GM12878 (cell line): ENCODE measurements around the gene TTC23. TPM values are rescaled to one million over a fixed set of nuclear protein-coding genes. Genes with fewer than 3 reads are reported as not detected.

Source experiments
- ATAC-seq: fragments of 200-7000 bp; cut with Tn5 transposase; 3 replicates; pipeline ENCODE4 v1.9.1; 2020; ENCODE audit warnings: mild to moderate bottlenecking, moderate library complexity
- BruUV-seq: library from RNA; stranded (reverse); fragments of 400-500 nt; replicated peaks from 2 replicates; lab custom pipeline; 2021; lab: Mats Ljungman, UMichigan
- CTCF ChIA-PET: fragments of 300-600 bp; sonication (Branson Sonifier 250); formaldehyde crosslinking; extraction: SDS; loops from one replicate; lab custom pipeline; 2021; ENCODE audit warnings: inconsistent platforms; lab: Yijun Ruan, JAX
- POLR2A ChIA-PET: fragments of 350-600 bp; formaldehyde crosslinking; extraction: SDS; loops from one replicate; lab custom pipeline; 2021; ENCODE audit warnings: inconsistent platforms; lab: Charles Lee
- RAD21 ChIA-PET: fragments of 300-600 bp; sonication (Branson Sonifier 250); formaldehyde crosslinking; loops from one replicate; lab custom pipeline; 2023; ENCODE audit warnings: antibody characterized with exemption; ENCODE audit not compliant: unreplicated experiment; lab: Charles Lee
- SMC1A ChIA-PET: fragments of 300-600 bp; sonication (Branson Sonifier 250); formaldehyde crosslinking; loops from one replicate; lab custom pipeline; 2023; ENCODE audit not compliant: unreplicated experiment, uncharacterized antibody; lab: Charles Lee
- DNase-seq: peaks from one replicate; pipeline ENCODE4 v3.0.0-alpha.2; 2011; ENCODE audit warnings: low read depth, low spot score
- FAIRE-seq: peaks from 3 replicates; lab custom pipeline; 2011; peaks lifted over from hg19 to GRCh38; lab: Jason Lieb, UNC
- H2AFZ ChIP-seq: 2 replicates; pipeline ENCODE4 v1.6.0; 2011; ENCODE audit warnings: low read depth, low read length, control low read depth; ENCODE audit not compliant: control insufficient read depth
- H3K27ac ChIP-seq: 2 replicates; pipeline ENCODE4 v1.5.1; 2011; ENCODE audit warnings: control low read depth; ENCODE audit not compliant: control insufficient read depth, insufficient read depth
- H3K27me3 ChIP-seq, 2 experiments: replicated peaks in 1 of 2; 2 replicates each; pipeline versions ENCODE4 v1.6.0 to v1.6.1; 2011; ENCODE audit warnings: low read length in 1 of 2; ENCODE audit not compliant: control insufficient read depth in 2 of 2, insufficient read depth in 2 of 2
- H3K36me3 ChIP-seq, 2 experiments: 2 replicates each; pipeline ENCODE4 v1.5.1; 2011; ENCODE audit warnings: low read length in 1 of 2; ENCODE audit not compliant: control insufficient read depth in 2 of 2, insufficient read depth in 2 of 2
- H3K4me1 ChIP-seq: 2 replicates; pipeline ENCODE4 v1.6.1; 2011; ENCODE audit warnings: mild to moderate bottlenecking, low read length, moderate library complexity, mixed read lengths; ENCODE audit not compliant: control insufficient read depth, insufficient read depth
- H3K4me2 ChIP-seq: 2 replicates; pipeline ENCODE4 v1.6.0; 2011; ENCODE audit warnings: control low read depth; ENCODE audit not compliant: control insufficient read depth, insufficient read depth
- H3K4me3 ChIP-seq: fragments of 200-600 bp; sonication (generic); 2 replicates; pipeline ENCODE4 v1.5.1; 2016
- H3K79me2 ChIP-seq: 2 replicates; pipeline ENCODE4 v1.6.0; 2011; ENCODE audit warnings: low read length; ENCODE audit not compliant: control insufficient read depth, insufficient read depth
- H3K9ac ChIP-seq: 2 replicates; pipeline ENCODE4 v1.8.0; 2011; ENCODE audit warnings: low read length, control low read depth, mixed read lengths; ENCODE audit not compliant: control insufficient read depth, insufficient read depth
- H3K9me3 ChIP-seq: replicated peaks from 3 replicates; pipeline ENCODE4 v1.5.1; 2011; ENCODE audit warnings: mild to moderate bottlenecking, low read length; ENCODE audit not compliant: control insufficient read depth, insufficient read depth
- H4K20me1 ChIP-seq: 2 replicates; pipeline ENCODE4 v1.6.0; 2011; ENCODE audit not compliant: control insufficient read depth, insufficient read depth
- CTCF ChIP-seq, 3 experiments: IDR thresholded peaks in 2 of 3; conservative IDR thresholded peaks in 1 of 3; 2 replicates each; pipeline ENCODE4 v1.5.1; 2011; ENCODE audit warnings: low read depth in 3 of 3, low read length in 3 of 3, mild to moderate bottlenecking in 3 of 3, control low read depth in 2 of 3, moderate library complexity in 2 of 3, inconsistent platforms in 1 of 3, mixed read lengths in 1 of 3; ENCODE audit not compliant: control insufficient read depth in 2 of 3, insufficient read depth in 1 of 3; ENCODE audit errors: extremely low read depth in 1 of 3
- HDAC6 ChIP-seq: fragments of 200-600 bp; sonication (generic); IDR thresholded peaks from one replicate; pipeline ENCODE4 v1.8.0; 2017; ENCODE audit warnings: antibody characterized with exemption; ENCODE audit not compliant: unreplicated experiment
- HSF1 ChIP-seq: fragments of 150-350 bp; IDR thresholded peaks from 2 replicates; pipeline ENCODE4 v1.6.1; 2014; ENCODE audit warnings: mild to moderate bottlenecking, low read depth, low read length
- NFYB ChIP-seq: IDR thresholded peaks from 2 replicates; pipeline ENCODE4 v1.6.1; 2011; ENCODE audit warnings: low read depth, mild to moderate bottlenecking, low read length, improper control_type of control experiment, moderate library complexity; ENCODE audit not compliant: insufficient read depth
- POU2F2 ChIP-seq: IDR thresholded peaks from 3 replicates; pipeline ENCODE4 v1.6.1; 2011; ENCODE audit warnings: low read depth, mild to moderate bottlenecking, low read length, borderline replicate concordance
- PRDM15 ChIP-seq: fragments of 450-650 bp; formaldehyde crosslinking; IDR thresholded peaks from 2 replicates; pipeline ENCODE4 v1.4.0; 2020; ENCODE audit warnings: mild to moderate bottlenecking, moderate library complexity
- RAD21 ChIP-seq: IDR thresholded peaks from 2 replicates; pipeline ENCODE4 v1.6.1; 2011; ENCODE audit warnings: mild to moderate bottlenecking, low read depth, low read length, moderate library complexity; ENCODE audit not compliant: insufficient read depth
- SMC3 ChIP-seq: IDR thresholded peaks from 2 replicates; pipeline ENCODE4 v1.6.1; 2011; ENCODE audit warnings: low read length, improper control_type of control experiment, borderline replicate concordance
- TCF7 ChIP-seq: IDR thresholded peaks from 2 replicates; pipeline ENCODE4 v1.6.1; 2014; ENCODE audit warnings: antibody characterized with exemption, borderline replicate concordance
- YY1 ChIP-seq: IDR thresholded peaks from 2 replicates; pipeline ENCODE4 v1.6.1; 2011; ENCODE audit warnings: low read depth, mild to moderate bottlenecking, low read length
- WGBS: methylation state at CpG from one replicate; pipeline ENCODE4 v1.1.6; 2016; ENCODE audit warnings: low lambda C conversion rate; ENCODE audit not compliant: insufficient replicate concordance, insufficient coverage; ENCODE audit errors: missing lambda C conversion rate; 5-methylcytosine and 5-hydroxymethylcytosine counted together
- in situ Hi-C: fragments of 300-500 bp; cut with MboI; formaldehyde crosslinking; loops from 9 replicates; pipeline ENCODE4 v1.14.3; 2018; ENCODE audit warnings: mixed read lengths
- intact Hi-C: fragments of 100-400 bp; cut with micrococcal nuclease; formaldehyde crosslinking; loops from one replicate; pipeline ENCODE4 v1.14.2; 2022; ENCODE audit not compliant: unreplicated experiment
- polyA plus RNA-seq, 11 experiments: library from polyadenylated mRNA; depleted of rRNA in 4 of 11; unstranded in 6 of 11; stranded (reverse) in 5 of 11; fragments of >200 nt; fragmentation: Nextera tagmentation in 4 of 11; fragmentation: Illumina TruSeq in 1 of 11; extraction: Ambion mirVana in 4 of 11; extraction: Trizol in 1 of 11; gene quantifications; 1 replicate in 1 of 11; 2 replicates in 10 of 11; pipeline versions ENCODE4 v1.2.1 to v1.2.3, GENCODE V29; 2011 to 2016; ENCODE audit warnings: inconsistent platforms in 2 of 11, missing spikeins in 2 of 11, low read depth in 1 of 11
- total RNA-seq, 4 experiments: library from RNA; depleted of rRNA in 3 of 4; stranded (reverse); fragments of >200 nt in 3 of 4; fragmentation: Illumina TruSeq in 1 of 4; extraction: Trizol in 1 of 4; gene quantifications; 2 replicates each; pipeline versions ENCODE4 v1.2.1 to v1.2.3, GENCODE V29; 2013 to 2021

TTC23 gene
- total and polyA plus RNA-seq, 10 of the 15 experiments (the other 5 are each of a cell fraction or from before 2014, with no cell fraction given): 1.2 to 9.0 (median 6.5) TPM

GRCh38 chr15:99213187-99213811, 36.1 kb downstream of the TTC23 start:
- H3K27ac ChIP-seq: no peak overlapping the region
- ChIA-PET SMC1A (interaction anchor here (0.5 to 5.8 kb wide), 13 partner anchors 14 to 358 kb away, joined by 3 to 45 read pairs (median 4); partner anchors contain the start of gene SYNM), CTCF (interaction anchor here (0.7 to 7.2 kb wide), 20 partner anchors 9 to 434 kb away, joined by 3 to 111 read pairs (median 3); partner anchors contain the start of genes LRRC28 and SYNM), POLR2A (no interaction called here), RAD21 (interaction anchor here (1.0 to 1.6 kb wide), 5 partner anchors 108 to 147 kb away, joined by 3 to 9 read pairs (median 6); partner anchors contain the start of gene SYNM)
- ATAC-seq (peak; percentile 93), FAIRE-seq (peak; percentile 96), DNase-seq (peak; percentile 4)
- in situ Hi-C loops: loop anchor here (5.0 to 10.0 kb wide), 2 partner anchors 116 to 438 kb away; no protein-coding TSS in a partner anchor
- no peak overlapping the region for H2AFZ ChIP-seq
- 0% methylated on average over 1 of the region's 1 CpG for WGBS
- H3K9me3 ChIP-seq: no peaks in the 10 kb centered on the region
- H4K20me1 ChIP-seq: no peaks in the 10 kb centered on the region
- no peaks in the 10 kb centered on the region for H3K79me2 ChIP-seq
- H3K36me3 ChIP-seq: 0 out of 4 replicates have a peak, but pooled peaks cover 0 to 1% of the 10 kb centered on the region in 2 experiments
- no peak overlapping the region for H3K4me3 ChIP-seq
- H3K9ac ChIP-seq: no peak overlapping the region
- H3K27me3 ChIP-seq: no peaks in the 10 kb centered on the region
- no peak overlapping the region for H3K4me2 ChIP-seq
- intact Hi-C loops: loop anchor here (1.0 to 10.0 kb wide), 4 partner anchors 109 to 768 kb away; no protein-coding TSS in a partner anchor
- no TSS peak for BruUV-seq
- H3K4me1 ChIP-seq: no peaks in the 10 kb centered on the region
- TF ChIP-seq SMC3 (peak; percentile 96), CTCF (IDR thresholded peaks at IDR 0.05 in 2 of 3, conservative IDR thresholded peaks at IDR 0.05 in 1 of 3; ENCODE audit: control insufficient read depth in 2 of 3, extremely low read depth in 1 of 3, insufficient read depth in 1 of 3, low read depth in 3 of 3, low read length in 3 of 3) (peak; percentile 83 to 92 (median 85)), YY1 (peak; percentile 41; the same call in 1 of the 2 replicates), HDAC6 (no peak), RAD21 (peak; percentile 94), HSF1 (peak; percentile 65; the same call in 1 of the 2 replicates), PRDM15 (CRISPR knock-in tag) (no peak), POU2F2 (0 out of 3 replicates have a peak, but pooled peaks have one; percentile 33), NFYB (no peak), TCF7 (no peak)
- TF ChIP-seq, all 136 proteins: peak for 6
